DOHH2 (cell line): ENCODE data around the gene KDM1B.

ENCODE experiments used
- H3F3A ChIP-seq: fragments of 200-600 bp; sonication (generic), shearing (Covaris generic); 2 replicates; pipeline ENCODE4 v1.6.0; 2016; ENCODE audit warnings: antibody characterized with exemption, mild to moderate bottlenecking; ENCODE audit not compliant: control insufficient read depth, insufficient read depth
- H3K27ac ChIP-seq: fragments of 200-600 bp; sonication (generic); 2 replicates; pipeline ENCODE4 v1.5.1; 2014; ENCODE audit warnings: low read depth, mild to moderate bottlenecking, low read length, moderate library complexity
- H3K27me3 ChIP-seq: fragments of 200-600 bp; sonication (generic); 2 replicates; pipeline ENCODE4 v1.6.1; 2014; ENCODE audit warnings: mild to moderate bottlenecking, low read length, mixed read lengths; ENCODE audit not compliant: control insufficient read depth
- H3K36me3 ChIP-seq: fragments of 200-600 bp; sonication (generic); 2 replicates; pipeline ENCODE4 v1.6.1; 2014; ENCODE audit warnings: mild to moderate bottlenecking, low read length, moderate library complexity, mixed read lengths; ENCODE audit not compliant: control insufficient read depth
- H3K4me1 ChIP-seq: fragments of 200-600 bp; sonication (generic); 2 replicates; pipeline ENCODE4 v1.6.1; 2014; ENCODE audit warnings: mild to moderate bottlenecking, low read length, mixed read lengths; ENCODE audit not compliant: control insufficient read depth
- H3K4me2 ChIP-seq: fragments of 200-600 bp; sonication (generic); 2 replicates; pipeline ENCODE4 v1.6.0; 2014; ENCODE audit warnings: mild to moderate bottlenecking, low read length, moderate library complexity
- H3K4me3 ChIP-seq: fragments of 200-600 bp; sonication (generic); 2 replicates; pipeline ENCODE4 v1.5.1; 2014; ENCODE audit warnings: mild to moderate bottlenecking, low read length, mixed read lengths
- H3K79me2 ChIP-seq: fragments of 200-600 bp; sonication (generic); 2 replicates; pipeline ENCODE4 v1.6.1; 2014; ENCODE audit warnings: mild to moderate bottlenecking, low read length, mixed read lengths; ENCODE audit not compliant: control insufficient read depth
- H3K9me2 ChIP-seq: fragments of 200-600 bp; sonication (generic); replicated peaks from 2 replicates; pipeline ENCODE4 v1.6.1; 2014; ENCODE audit warnings: mild to moderate bottlenecking, low read length, mixed read lengths; ENCODE audit not compliant: control insufficient read depth
- H3K9me3 ChIP-seq: fragments of 200-600 bp; sonication (generic); 2 replicates; pipeline ENCODE4 v1.6.1; 2014; ENCODE audit warnings: antibody characterized with exemption, low read length, mixed read lengths; ENCODE audit not compliant: control insufficient read depth, insufficient read depth
- H4K20me1 ChIP-seq: fragments of 200-600 bp; sonication (generic); 2 replicates; pipeline ENCODE4 v1.6.0; 2014; ENCODE audit warnings: low read depth, mild to moderate bottlenecking, antibody characterized with exemption, low read length, moderate library complexity; ENCODE audit not compliant: control insufficient read depth, insufficient read depth
- EZH2phosphoT487 ChIP-seq: fragments of 200-600 bp; sonication (generic); IDR thresholded peaks from 2 replicates; pipeline ENCODE4 v1.6.1; 2017; ENCODE audit warnings: borderline replicate concordance, mild to moderate bottlenecking, antibody characterized with exemption, low read length, moderate library complexity, mixed read lengths
- TF ChIP-seq, protein P1 (sequence below): fragments of 200-600 bp; sonication (generic); IDR thresholded peaks from one replicate; pipeline ENCODE4 v1.5.1; 2014; ENCODE audit warnings: antibody characterized with exemption, mild to moderate bottlenecking, low read depth, low read length; ENCODE audit not compliant: poor library complexity, severe bottlenecking

Gene KDM1B

DNA sequence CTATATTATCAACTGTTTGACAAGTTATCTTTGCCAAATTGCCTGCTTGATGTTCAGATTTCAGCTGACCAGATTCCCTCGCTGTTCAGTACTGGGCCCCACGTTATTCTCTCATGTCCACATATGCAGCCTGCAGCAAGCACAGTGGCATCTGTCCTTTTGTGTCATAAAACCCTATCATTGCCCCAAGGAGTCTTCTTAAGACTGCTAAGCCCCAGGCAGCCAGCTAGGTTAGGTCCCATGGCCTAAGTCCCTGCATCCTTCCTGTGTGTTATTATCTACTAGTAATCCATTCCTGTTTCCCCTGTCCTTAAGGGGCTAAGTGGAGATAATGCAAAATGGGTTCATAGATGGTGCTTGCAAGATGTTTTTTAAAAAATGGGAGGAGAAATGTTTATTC lies 7.2 kb downstream of the KDM1B start:
- H3K27ac ChIP-seq: no peak overlapping the region
- TF ChIP-seq EZH2phosphoT487: no peak
- TF ChIP-seq, protein P1, sequence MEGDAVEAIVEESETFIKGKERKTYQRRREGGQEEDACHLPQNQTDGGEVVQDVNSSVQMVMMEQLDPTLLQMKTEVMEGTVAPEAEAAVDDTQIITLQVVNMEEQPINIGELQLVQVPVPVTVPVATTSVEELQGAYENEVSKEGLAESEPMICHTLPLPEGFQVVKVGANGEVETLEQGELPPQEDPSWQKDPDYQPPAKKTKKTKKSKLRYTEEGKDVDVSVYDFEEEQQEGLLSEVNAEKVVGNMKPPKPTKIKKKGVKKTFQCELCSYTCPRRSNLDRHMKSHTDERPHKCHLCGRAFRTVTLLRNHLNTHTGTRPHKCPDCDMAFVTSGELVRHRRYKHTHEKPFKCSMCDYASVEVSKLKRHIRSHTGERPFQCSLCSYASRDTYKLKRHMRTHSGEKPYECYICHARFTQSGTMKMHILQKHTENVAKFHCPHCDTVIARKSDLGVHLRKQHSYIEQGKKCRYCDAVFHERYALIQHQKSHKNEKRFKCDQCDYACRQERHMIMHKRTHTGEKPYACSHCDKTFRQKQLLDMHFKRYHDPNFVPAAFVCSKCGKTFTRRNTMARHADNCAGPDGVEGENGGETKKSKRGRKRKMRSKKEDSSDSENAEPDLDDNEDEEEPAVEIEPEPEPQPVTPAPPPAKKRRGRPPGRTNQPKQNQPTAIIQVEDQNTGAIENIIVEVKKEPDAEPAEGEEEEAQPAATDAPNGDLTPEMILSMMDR: no peak
- H3K79me2 ChIP-seq: no peaks in the 10 kb centered on the region

GRCh38 chr6:18165751-18166150 lies 10.5 kb downstream of the KDM1B start:
- Histone ChIP-seq H3K9me2 (no peaks in the 10 kb centered on the region), H4K20me1 (no peaks in the 10 kb centered on the region), H3K36me3 (peaks cover 29% of the 10 kb centered on the region), H3K27ac (no peak overlapping the region), H3F3A (no peaks in the 10 kb centered on the region), H3K4me3 (no peak overlapping the region), H3K9me3 (no peaks in the 10 kb centered on the region), H3K4me1 (no peaks in the 10 kb centered on the region), H3K79me2 (no peaks in the 10 kb centered on the region), H3K4me2 (no peak overlapping the region), H3K27me3 (no peaks in the 10 kb centered on the region)
- TF ChIP-seq EZH2phosphoT487: no peak
- TF ChIP-seq, protein P1: no peak

More for the DNA sequence above, 7.2 kb downstream of the KDM1B start:
- H3K4me1 ChIP-seq: no peaks in the 10 kb centered on the region
- no peaks in the 10 kb centered on the region for H4K20me1 ChIP-seq
- H3F3A ChIP-seq: no peaks in the 10 kb centered on the region
- H3K9me2 ChIP-seq: no peaks in the 10 kb centered on the region
- H3K9me3 ChIP-seq: no peaks in the 10 kb centered on the region
- H3K4me3 ChIP-seq: no peak overlapping the region
- H3K36me3 ChIP-seq: peaks cover 21% of the 10 kb centered on the region
- H3K4me2 ChIP-seq: no peak overlapping the region
- H3K27me3 ChIP-seq: no peaks in the 10 kb centered on the region

DNA sequence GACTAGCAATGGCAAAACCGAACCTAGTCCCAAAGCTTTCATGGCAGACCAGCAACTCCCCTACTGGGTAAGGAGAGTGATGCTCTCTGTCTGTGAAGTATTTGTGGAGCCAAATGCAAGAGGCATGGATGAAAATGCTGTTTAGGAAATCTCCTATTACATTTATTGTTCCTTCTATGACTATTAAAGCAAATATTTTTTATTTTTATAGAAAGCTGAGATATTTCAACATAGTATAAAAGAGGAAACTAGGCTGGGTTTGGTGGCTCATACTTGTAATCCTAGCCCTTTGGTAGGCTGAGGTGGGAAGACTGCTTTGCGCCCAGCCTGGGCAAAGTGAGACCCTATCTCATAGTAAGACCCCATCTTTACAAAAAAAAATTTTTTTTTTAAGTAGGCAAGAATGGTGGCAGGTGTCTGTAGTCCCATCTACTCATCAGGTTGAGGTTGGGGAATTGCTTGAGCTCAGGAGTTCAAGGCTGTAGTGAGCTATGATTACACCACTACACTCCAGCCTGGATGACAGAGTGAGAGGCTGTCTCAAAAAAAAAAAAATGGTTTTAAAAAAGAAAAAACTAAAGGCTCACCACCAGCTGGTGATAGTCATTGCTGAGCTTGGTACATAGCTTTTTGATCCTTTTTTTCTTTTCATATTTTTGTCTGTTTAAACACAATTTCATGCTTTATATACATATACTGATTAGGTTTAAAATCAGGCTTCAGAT lies 11.3 kb downstream of the KDM1B start:
- no peak overlapping the region for H3K4me2 ChIP-seq
- TF ChIP-seq, protein P1: no peak
- no peak for TF ChIP-seq EZH2phosphoT487
- H3K9me3 ChIP-seq: no peaks in the 10 kb centered on the region
- no peaks in the 10 kb centered on the region for H3K9me2 ChIP-seq
- no peak overlapping the region for H3K27ac ChIP-seq
- peaks cover 23% of the 10 kb centered on the region for H3K36me3 ChIP-seq
- no peaks in the 10 kb centered on the region for H3K27me3 ChIP-seq
- no peaks in the 10 kb centered on the region for H4K20me1 ChIP-seq
- H3K79me2 ChIP-seq: no peaks in the 10 kb centered on the region
- H3F3A ChIP-seq: no peaks in the 10 kb centered on the region
- no peaks in the 10 kb centered on the region for H3K4me1 ChIP-seq
- no peak overlapping the region for H3K4me3 ChIP-seq
